Measurements from ENCODE around the gene UBE2I. TPM values are rescaled to one million over a fixed set of nuclear protein-coding genes. Genes with fewer than 3 reads are reported as not detected.
A peak's percentile ranks its signal among the peaks of the same experiment; 100 is the strongest.

UBE2I gene
- total RNA-seq, 1 donor from 2014 or later: 141 TPM

GRCh38 chr16:1362807-1363206 lies 53.4 kb downstream of the UBE2I start:
- H3K36me3 ChIP-seq: peaks cover 49 to 63% of the 10 kb centered on the region in 2 donors
- no peak for DNase-seq (ENCODE audit: low spot score in 2 of 2)
- H3K9me3 ChIP-seq: no peaks in the 10 kb centered on the region
- no peaks in the 10 kb centered on the region for H3K27me3 ChIP-seq
- H3K4me1 ChIP-seq: no peaks in the 10 kb centered on the region
- no peak overlapping the region for H3K4me3 ChIP-seq
- H3K27ac ChIP-seq: no peak overlapping the region
- intact Hi-C loops (cut with DNase I): no loop called here
- no peak for TF ChIP-seq CTCF (IDR thresholded peaks at IDR 0.05)

GRCh38 chr16:1363501-1364041 lies 54.1 kb downstream of the UBE2I start:
- Histone ChIP-seq H3K4me1 (no peaks in the 10 kb centered on the region), H3K27me3 (no peaks in the 10 kb centered on the region), H3K9me3 (no peaks in the 10 kb centered on the region), H3K4me3 (no peak overlapping the region), H3K27ac (no peak overlapping the region), H3K36me3 (peaks cover 52 to 63% of the 10 kb centered on the region in 2 donors)
- TF ChIP-seq CTCF (IDR thresholded peaks at IDR 0.05): peak; percentile 43 to 62 (median 50)
- no peak for DNase-seq (ENCODE audit: low spot score in 2 of 2)
- intact Hi-C loops (cut with DNase I): no loop called here

GRCh38 chr16:1364510-1364909 lies 55.1 kb downstream of the UBE2I start:
- H3K9me3 ChIP-seq: no peaks in the 10 kb centered on the region
- H3K4me3 ChIP-seq: no peak overlapping the region
- intact Hi-C loops (cut with DNase I): no loop called here
- no peak overlapping the region for H3K27ac ChIP-seq
- no peak for DNase-seq (ENCODE audit: low spot score in 2 of 2)
- no peak for TF ChIP-seq CTCF (IDR thresholded peaks at IDR 0.05)
- H3K36me3 ChIP-seq: peaks cover 53 to 64% of the 10 kb centered on the region in 2 donors
- no peaks in the 10 kb centered on the region for H3K27me3 ChIP-seq
- H3K4me1 ChIP-seq: no peaks in the 10 kb centered on the region

- Histone ChIP-seq H3K27me3 (no peaks in the 10 kb centered on the region), H3K36me3 (peaks cover 62 to 64% of the 10 kb centered on the region in 2 donors), H3K4me3 (no peak overlapping the region), H3K4me1 (no peaks in the 10 kb centered on the region), H3K27ac (no peak overlapping the region), H3K9me3 (no peaks in the 10 kb centered on the region)
- TF ChIP-seq CTCF (IDR thresholded peaks at IDR 0.05): no peak
- intact Hi-C loops (cut with DNase I): no loop called here
- DNase-seq (ENCODE audit: low spot score in 2 of 2): no peak
Observed at GRCh38 chr16:1366060-1366711, 56.8 kb downstream of the UBE2I start.

GRCh38 chr16:1366712-1367299 lies 57.4 kb downstream of the UBE2I start:
- no peak for DNase-seq (ENCODE audit: low spot score in 2 of 2)
- Histone ChIP-seq H3K36me3 (peaks cover 59 to 63% of the 10 kb centered on the region in 2 donors), H3K27ac (no peak overlapping the region), H3K4me3 (no peak overlapping the region), H3K27me3 (no peaks in the 10 kb centered on the region), H3K9me3 (no peaks in the 10 kb centered on the region), H3K4me1 (no peaks in the 10 kb centered on the region)
- intact Hi-C loops (cut with DNase I): no loop called here
- no peak for TF ChIP-seq CTCF (IDR thresholded peaks at IDR 0.05)

Data from ascending aorta (tissue), 2 donors.